Tibial nerve (tissue), 4 donors: Measurements from ENCODE around the gene POLD4.

Experiments used
- CTCF ChIP-seq, 5 experiments: fragments of 200-600 bp in 3 of 5; fragments of 450-650 bp in 2 of 5; sonication (generic) in 3 of 5; IDR thresholded peaks; one replicate each; pipeline ENCODE4 v1.5.1; 2016 to 2019; ENCODE audit warnings: antibody characterized with exemption in 5 of 5, mild to moderate bottlenecking in 3 of 5, moderate library complexity in 2 of 5
- EP300 ChIP-seq, 2 donors: sonication (generic); formaldehyde crosslinking; IDR thresholded peaks; one replicate each; pipeline ENCODE4 v1.6.1; 2017; ENCODE audit warnings: antibody characterized with exemption in 2 of 2, mild to moderate bottlenecking in 1 of 2
- POLR2A ChIP-seq, 2 donors: fragments of 450-650 bp; IDR thresholded peaks; one replicate each; pipeline ENCODE4 v1.6.1; 2017; ENCODE audit warnings: antibody characterized with exemption in 2 of 2, mild to moderate bottlenecking in 2 of 2, moderate library complexity in 2 of 2

GRCh38 chr11:67393990-67394389, 40.6 kb upstream of the POLD4 start:
- TF ChIP-seq POLR2A (IDR thresholded peaks at IDR 0.05) (no peak), CTCF (IDR thresholded peaks at IDR 0.05) (no peak), EP300 (IDR thresholded peaks at IDR 0.05) (no peak)
